Peyer's patch (tissue), 4 donors: Measurements from ENCODE around the gene C16orf95.

Source experiments
- POLR2A ChIP-seq, 2 donors: fragments of 450-650 bp; IDR thresholded peaks; one replicate each; pipeline ENCODE4 v1.5.1; 2017; ENCODE audit warnings: antibody characterized with exemption in 2 of 2, mild to moderate bottlenecking in 2 of 2, moderate library complexity in 2 of 2
- TF ChIP-seq, protein P1 (sequence below), 6 experiments: fragments of 450-650 bp in 4 of 6; fragments of 200-600 bp in 2 of 6; sonication (generic) in 1 of 6; IDR thresholded peaks; one replicate each; pipeline ENCODE4 v1.5.1; 2017 to 2019; ENCODE audit warnings: antibody characterized with exemption in 6 of 6, mild to moderate bottlenecking in 3 of 6, moderate library complexity in 1 of 6

DNA sequence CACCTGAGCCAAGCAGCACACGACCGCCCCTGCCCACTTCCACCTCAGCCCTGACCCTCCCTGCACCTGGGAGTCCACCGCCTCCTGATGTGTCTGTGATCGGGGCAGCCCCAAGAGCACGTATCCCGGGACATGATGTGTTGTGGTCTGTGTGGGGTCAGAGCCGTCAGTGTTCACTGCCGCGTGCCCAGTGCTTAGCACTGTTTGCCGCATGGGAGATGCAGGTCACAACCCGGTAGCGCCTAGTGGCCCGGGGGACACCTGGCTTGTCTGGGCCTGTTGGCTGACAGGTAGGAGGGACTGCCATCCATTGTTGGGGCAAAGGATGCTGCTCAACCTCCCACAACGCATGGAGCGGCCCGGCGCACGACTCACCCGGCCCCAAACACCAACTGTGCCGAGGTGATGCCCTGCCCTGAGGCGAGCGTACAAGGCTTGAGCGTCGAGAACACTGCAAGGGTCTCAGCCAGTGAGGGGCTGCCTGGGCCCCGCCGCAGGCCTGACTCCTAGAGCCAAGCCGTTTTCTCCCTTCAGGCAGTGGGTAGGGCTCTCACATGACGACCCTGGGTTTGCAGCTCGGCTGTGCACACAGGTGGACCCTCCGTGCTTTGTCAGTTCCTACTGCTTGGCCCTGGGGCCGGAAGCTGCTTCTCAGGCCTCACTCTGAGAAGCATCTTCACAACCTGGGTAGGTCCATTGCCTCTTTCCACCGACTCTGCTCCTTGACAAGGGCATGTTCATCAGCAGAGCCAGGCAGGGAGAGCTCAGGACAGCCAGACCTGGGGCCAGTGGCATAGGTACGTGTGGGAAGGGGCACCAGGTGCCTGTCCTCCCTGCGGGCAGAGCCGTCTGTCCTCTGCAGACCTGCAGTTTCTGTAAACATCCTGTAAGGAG is 5.9 kb upstream of the C16orf95 start:
- TF ChIP-seq, protein P1, sequence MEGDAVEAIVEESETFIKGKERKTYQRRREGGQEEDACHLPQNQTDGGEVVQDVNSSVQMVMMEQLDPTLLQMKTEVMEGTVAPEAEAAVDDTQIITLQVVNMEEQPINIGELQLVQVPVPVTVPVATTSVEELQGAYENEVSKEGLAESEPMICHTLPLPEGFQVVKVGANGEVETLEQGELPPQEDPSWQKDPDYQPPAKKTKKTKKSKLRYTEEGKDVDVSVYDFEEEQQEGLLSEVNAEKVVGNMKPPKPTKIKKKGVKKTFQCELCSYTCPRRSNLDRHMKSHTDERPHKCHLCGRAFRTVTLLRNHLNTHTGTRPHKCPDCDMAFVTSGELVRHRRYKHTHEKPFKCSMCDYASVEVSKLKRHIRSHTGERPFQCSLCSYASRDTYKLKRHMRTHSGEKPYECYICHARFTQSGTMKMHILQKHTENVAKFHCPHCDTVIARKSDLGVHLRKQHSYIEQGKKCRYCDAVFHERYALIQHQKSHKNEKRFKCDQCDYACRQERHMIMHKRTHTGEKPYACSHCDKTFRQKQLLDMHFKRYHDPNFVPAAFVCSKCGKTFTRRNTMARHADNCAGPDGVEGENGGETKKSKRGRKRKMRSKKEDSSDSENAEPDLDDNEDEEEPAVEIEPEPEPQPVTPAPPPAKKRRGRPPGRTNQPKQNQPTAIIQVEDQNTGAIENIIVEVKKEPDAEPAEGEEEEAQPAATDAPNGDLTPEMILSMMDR (IDR thresholded peaks at IDR 0.05) = no peak
- TF ChIP-seq POLR2A (IDR thresholded peaks at IDR 0.05) = no peak
